Stimulated activated CD8-positive, alpha-beta memory T cell treated with anti-CD3 and anti-CD28 coated beads, Interleukin-15, amount 100 ng/mL, for 4 hours (primary cell): ENCODE data around the gene SLC25A3.
A peak's percentile ranks its signal among the peaks of the same experiment; 100 is the strongest.
"Not testable (repeated sequence)": the region's sequence is repeated elsewhere in the genome, so short reads cannot be mapped to it uniquely, and the experiment has no call there.

Source experiments
- DNase-seq, 2 donors: peaks; one replicate each; pipeline ENCODE4 v3.0.0-alpha.2; 2020; ENCODE audit warnings: low read depth in 2 of 2

Gene SLC25A3

DNA sequence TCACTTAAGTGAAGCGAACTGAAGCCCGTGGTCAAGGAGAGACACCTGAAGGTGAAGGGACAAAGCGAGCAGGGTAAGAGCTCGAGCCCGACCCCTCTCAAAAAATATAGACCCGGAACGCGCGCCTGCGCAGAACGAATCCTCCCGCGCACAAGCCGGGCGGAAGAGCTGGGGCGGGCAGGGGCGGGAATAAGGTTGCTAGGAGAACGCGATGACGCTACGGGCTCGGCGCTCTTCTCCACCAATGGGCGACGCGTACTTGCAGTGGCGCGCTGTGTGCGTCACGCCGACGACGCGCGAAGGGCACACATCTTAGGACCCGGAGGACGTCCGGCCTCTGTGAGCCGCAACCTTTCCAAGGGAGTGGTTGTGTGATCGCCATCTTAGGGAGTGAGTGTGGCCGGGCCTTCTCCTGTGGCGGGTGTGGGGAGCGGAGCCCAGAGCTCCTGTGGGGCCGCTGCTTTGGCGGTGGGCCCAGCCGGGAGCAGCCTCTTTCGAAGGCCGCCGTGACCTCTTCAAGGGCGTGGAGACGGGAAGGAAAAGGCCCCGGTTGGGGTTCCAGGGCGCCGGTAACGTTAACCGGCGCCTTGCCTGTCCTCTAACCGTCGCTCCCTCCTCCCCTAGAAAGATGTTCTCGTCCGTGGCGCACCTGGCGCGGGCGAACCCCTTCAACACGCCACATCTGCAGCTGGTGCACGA is at the start of gene SLC25A3:
Gene SLC25A3 (plus strand): TSS at position 336 of the 699 bp plus-strand sequence. CDS start 293 bp downstream, at position 629.
- peak; percentile 85 to 87 for DNase-seq

DNA sequence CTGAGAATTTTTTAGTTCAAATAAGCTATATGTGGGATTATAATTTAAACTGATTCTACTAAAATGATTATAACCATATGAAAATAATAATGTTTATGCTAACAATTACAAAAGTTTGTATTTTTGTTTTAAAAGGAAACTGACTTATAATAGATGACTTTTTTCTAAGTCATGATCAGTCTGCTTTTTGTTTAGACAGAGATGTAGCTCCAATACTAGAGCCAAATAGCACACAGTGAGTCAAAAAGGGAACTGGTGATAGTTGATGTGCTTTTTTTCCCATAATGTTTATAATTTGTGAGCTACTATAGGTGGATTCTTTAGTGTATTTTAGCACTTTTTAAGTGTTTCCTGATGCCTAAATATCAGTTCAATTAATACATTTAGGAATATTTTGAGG is 49.8 kb upstream of the SLC25A3 start:
- DNase-seq: no peak

DNA sequence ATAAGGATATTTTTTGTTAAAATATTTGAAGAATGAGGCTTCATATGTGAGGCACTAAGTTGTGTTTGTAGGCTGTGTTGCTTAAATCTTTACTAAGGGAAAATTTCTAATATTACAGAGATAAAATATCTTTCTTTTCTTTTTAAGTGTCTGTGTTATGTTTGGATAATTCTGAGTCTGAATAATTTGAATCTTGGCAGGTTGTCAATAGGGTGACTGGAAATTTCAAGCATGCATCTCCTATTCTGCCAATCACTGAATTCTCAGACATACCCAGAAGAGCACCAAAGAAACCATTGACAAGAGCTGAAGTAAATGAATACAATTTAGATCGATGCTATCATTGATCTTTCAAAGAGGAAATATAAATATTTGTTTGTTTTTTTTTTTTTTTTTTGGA is 48.7 kb upstream of the SLC25A3 start:
- DNase-seq: no peak

DNA sequence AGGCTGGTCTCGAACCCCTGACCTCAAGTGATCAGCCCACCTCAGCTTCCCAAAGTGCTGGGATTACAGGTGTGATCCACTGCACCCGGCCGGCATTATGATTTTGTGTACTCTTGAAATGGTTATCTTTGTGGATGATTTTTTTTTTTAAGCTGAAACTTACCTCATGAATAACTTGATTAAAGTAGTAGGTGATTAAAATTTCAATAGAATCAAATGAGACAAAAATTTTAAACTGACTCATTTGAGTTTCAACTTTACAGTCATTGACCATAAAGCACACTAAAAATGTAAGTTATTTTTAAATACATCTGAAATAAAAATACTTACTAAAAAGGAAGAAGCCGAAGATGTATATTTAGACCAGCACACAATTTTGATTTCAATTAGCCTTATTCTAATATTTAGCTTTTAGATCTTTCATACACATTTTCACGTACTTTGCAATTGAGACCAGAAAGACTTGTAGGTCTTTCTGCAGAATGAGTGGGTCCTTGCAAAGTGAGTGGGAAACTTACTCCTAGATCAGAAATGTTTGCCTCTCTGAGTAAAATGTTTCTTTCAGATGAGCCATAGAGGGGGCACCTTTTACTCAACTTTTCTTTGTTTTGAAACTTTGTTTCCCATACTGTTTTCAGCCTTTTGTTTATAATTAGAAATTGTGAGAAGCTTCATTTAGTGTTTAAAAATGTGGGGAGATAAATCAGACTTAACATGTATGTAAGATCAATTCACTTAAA is 43.9 kb upstream of the SLC25A3 start:
- no peak for DNase-seq

DNA sequence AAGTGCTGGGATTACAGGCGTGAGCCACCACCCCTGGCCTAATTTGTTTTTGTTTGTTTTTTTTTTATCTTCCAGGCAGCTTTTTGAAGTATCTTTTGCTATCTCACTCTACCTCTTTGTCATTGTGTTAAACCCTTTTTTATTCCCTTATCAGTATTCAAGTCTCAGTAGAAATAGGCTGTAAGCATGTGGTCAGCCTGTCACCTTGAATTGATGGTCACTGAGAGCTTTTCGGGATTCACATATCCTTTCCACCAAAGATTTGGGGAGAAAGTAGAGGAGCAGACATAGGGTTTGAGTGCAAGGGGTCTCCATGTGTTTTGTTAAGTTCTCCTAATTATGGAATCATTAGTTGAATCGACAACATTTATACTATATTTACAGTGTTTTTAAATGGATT is 41.7 kb upstream of the SLC25A3 start:
- no peak for DNase-seq

DNA sequence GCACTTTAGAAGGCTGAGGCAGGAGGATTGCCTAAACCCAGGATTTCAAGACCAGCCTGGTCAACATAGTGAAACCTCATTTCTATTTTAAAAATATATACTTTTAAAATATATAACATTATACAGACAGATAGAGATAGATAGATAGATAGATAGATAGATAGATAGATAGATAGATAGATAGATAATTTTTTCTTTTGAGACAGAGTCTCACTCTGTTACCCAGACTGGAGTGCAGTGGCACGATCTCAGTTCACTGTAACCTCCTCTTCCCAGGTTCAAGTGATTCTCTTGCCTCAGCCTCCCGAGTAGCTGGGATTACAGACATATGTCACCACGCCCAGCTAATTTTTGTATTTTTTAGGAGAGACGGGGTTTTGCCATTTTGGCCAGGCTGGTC is 35.4 kb upstream of the SLC25A3 start:
- not testable (repeated sequence) for DNase-seq

DNA sequence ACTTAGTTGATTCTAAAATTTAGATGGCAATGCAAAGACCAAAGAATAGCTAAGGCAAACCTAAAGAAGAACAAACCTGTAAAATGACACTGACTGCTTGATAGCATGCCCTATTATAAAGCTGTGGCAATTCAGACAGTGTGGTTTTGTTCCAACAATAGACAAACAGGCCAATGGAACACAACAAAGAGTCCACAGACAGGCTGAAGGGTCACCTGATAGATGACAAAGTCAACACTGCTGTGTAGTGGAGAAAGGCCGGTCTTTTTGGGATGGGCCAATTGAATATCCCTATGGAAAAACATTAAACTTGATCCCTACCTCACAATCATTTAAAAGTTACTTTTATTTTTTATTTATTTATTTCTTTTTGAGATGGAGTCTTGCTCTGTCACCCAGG is 33.8 kb upstream of the SLC25A3 start:
- DNase-seq: no peak

DNA sequence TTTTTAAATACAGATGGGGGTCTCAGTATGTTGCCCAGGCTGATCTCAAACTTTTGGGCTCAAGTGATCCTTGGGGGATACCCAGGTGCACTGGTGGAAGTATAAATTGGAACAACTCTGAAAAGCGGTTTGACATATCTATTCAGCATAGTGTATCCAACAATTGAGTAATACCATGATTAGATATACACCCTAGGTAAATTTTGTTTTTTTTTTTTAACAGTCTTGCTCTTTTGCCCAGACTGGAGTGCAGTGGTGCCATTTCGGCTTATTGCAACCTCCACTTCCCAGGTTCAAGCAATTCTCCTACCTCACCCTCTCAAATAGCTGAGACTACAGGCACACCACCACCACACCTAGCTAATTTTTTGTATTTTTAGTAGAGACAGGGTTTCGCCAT is 31.6 kb upstream of the SLC25A3 start:
- no peak for DNase-seq

DNA sequence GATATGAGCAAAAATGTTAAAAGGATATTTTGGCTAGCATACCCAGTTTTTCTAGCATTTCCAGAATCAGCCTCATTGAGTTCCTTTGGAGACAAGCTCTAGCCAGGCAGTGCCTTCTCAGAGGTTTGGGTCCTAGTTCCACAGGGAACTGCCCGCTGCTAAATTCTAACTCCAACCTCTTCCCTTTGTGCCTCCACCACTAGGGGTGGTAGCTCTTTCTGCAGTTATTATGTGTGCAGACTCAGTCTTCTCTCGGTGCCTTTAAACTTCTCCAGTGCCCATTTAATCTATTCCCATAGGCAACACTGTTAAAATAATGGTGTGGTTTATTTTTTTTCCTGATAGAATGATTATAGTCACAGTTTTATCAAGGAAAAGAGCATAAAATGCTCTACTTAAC is 21.5 kb upstream of the SLC25A3 start:
- DNase-seq: no peak

DNA sequence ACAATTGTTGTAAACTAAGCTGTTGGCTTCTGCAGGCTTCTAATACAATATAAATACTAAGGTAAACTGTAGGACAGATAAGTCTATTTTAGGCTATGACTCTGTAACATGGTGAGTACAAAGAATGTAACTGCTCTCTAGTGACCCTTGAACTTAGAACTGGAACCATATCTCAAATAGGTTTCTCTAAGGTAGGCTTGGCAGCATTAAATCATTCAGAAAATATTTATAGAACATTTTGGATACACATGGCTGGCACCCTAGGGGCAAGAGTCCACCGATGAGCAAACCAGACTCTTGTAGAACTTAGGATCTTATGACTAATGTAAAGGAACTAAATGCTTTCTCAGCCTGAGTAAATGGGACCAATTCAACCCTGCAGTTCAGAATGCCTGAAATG is 19.4 kb upstream of the SLC25A3 start:
- no peak for DNase-seq

DNA sequence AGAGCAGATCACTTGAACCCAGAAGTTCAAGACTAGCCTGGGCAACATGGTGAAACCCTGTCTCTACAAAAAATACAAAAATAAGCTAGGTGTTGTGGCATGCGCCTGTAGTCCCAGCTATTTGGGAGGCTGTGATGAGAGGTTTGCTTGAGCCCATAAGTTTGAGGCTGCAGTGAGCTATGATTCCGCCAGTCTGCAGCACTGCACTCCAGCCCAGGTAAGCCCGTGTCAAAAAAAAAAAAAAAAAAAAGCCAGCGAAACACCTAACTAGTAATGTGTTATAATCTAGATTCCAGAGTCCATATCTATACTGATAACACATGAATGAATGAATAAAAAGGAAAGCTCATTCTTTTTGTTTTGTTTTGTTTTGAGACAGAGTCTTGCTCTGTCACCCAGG is 18.5 kb upstream of the SLC25A3 start:
- DNase-seq: no peak

DNA sequence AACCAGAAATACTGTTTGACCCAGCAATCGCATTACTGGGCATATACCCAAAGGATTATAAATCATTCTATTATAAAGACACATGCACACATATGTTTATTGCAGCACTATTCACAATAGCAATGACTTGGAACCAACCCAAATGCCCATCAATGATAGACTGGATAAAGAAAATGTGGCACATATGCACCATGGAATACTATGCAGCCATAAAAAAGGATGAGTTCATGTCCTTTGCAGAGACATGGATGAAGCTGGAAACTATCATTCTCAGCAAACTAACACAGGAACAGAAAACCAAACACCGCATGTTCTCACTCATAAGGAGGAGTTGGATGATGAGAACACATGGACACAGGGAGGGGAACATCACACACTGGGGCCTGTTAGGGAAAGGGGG is 16.7 kb upstream of the SLC25A3 start:
- DNase-seq: not testable (repeated sequence)

DNA sequence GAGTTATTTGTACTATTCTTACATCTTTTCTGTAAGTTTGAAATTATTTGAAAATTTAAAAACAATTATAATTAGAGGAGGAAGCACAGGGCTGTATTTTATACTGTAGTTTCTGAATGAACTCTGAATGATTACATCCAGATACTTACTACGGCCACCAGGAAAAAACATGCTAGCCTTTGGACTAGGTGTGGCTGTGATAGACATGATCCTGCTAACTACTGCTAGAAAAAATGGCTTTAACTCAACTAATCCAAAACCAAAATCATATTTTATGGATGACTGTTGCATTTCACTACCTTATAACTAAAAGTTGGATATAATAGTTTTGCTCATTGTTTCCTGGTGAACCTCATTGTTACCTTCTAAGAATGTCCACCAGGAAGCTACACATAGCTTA is 15.1 kb upstream of the SLC25A3 start:
- DNase-seq: no peak

DNA sequence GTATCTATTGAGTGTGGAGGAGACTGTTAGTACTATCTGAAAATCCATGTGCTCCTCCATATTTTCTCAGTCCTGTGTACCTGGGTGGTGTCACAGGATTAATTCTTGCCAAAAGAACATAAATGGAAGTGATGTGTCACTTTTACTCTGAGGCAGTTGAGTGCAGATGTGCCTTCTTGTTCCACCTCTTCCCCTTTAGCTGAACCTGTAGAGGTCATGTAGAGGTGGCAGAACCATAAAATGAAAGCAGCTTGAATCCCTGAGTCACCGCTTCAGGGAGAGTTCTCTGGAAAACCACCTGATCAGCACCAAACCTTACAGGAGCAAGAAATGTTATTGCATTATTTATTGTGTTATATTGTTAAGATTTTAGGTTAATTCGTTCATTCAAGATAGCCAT is 14.7 kb upstream of the SLC25A3 start:
- DNase-seq: no peak

DNA sequence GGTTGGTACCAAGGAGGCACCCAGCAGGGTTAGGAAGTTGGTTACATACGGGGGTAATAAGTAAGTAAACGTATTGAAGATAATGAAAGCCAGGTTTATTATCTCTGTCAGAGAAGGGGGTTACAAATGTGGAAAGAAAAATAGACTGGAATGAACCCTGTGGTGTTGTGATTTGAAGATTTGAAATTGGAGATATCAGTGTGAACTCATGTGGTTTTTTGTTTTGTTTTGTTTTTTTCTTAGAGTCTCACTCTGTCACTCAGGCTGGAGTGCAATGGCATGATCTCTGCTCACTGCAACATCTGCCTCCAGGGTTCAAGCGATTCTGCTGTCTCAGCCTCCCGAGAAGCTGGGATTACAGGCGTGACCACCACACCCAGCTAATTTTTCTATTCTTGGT is 14.1 kb upstream of the SLC25A3 start:
- no peak for DNase-seq

DNA sequence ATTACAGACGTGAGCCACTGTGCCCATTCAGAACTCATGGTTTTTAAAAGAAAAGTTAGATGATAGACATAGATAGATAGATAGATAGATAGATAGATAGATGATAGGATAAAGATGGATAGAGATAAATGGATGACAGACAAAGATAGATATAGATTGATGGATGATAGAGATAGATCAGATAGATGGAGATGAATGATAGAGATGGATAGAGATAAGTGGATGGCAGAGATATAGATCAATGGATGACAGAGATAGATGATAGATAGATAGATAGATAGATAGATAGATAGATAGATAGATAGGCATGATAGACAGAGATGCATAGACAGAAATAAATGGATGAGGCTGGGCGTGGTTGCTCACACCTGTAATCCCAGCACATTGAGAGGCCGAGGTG is 13.7 kb upstream of the SLC25A3 start:
- no peak for DNase-seq

DNA sequence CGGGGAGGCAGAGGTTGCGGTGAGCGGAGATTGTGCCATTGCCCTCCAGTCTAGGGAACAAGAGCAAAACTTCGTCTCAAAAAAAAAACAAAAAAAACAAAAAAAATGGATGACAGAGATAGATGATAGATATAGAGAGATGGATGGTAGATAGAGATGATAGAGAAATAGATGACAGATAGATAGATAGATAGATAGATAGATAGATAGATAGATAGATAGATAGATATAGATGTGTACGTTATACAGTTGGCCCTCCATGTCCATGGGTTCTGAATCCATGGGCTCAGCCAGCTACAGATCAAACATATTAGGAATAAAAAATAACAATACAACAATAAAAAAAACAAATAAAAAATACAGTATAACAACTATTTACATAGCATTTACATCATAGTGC is 12.8 kb upstream of the SLC25A3 start:
- DNase-seq: no peak

DNA sequence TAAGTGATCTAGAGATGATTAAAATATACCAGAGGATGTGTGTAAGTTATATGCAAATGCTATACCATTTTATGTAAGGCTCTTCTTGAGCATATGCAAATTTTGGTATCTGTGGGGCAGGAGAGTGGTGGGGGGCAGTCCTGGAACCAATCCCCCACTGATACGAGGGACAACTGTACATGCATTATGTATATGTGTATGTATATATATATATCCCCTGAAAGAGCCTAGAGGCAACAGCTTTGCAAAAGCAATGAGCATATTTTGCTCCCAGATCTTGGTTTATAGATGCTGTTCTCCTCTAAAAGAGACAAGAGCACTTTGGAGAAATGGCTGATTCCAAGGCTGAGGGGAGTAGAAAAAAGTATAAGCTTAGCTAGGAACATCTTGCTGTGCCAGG is 12.4 kb upstream of the SLC25A3 start:
- DNase-seq: no peak

DNA sequence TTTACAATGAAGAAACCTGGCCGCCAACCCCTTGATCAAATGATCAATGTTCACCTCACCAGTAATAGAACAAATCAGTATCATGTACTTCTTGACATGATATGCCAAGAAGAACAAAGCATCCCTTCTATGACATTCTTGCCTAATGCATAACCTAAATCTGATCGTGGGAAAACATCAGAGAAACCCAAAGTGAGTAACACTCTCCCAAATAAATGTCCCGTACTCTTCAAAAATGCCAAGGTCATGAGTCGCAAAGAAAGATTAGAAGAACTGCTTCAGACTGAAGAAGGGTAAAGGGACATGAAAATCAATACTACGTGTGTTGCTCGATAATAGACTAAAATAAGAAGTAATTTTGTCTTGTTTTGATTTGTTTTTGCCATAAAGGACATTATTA is 11.4 kb upstream of the SLC25A3 start:
- DNase-seq: no peak

DNA sequence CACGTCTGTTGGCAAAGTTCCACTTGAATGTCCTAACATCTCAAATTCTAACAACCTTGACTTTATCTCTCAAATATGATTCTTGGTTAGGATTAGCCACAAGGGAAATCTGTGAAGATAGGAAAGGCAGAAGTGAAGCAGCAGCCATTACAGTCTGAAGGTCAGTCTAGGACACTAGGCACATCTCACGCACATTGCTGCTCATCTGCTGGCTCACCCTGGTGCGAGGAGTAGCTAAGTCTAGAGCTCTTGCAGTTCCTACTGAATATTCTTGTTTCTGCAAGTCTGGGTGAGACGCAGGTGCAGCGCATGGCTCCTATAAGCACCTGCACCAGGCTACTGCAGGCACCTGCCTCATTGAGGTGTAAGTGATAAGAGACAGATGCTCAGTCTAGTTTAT is 6.4 kb upstream of the SLC25A3 start:
- DNase-seq: no peak

DNA sequence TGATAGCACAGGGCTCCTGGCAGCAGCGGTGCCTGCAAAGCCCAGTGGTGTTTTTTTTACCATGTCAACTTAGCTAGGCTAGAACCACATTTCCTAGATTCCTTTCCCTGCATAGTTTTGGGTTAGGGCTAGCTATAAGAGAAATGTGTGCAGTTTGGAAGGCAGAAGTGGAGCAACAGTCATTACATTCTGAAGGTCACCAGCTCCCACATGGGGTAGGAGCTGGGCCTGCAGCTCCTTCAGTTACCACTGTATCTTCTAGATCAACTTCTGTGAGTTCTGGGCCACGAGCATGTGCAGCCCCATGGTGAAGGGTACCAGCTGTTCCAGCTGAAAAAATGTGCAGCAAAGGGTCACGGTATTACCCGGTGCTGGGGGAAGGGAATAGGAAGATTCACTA is 2.3 kb upstream of the SLC25A3 start:
- DNase-seq: no peak

DNA sequence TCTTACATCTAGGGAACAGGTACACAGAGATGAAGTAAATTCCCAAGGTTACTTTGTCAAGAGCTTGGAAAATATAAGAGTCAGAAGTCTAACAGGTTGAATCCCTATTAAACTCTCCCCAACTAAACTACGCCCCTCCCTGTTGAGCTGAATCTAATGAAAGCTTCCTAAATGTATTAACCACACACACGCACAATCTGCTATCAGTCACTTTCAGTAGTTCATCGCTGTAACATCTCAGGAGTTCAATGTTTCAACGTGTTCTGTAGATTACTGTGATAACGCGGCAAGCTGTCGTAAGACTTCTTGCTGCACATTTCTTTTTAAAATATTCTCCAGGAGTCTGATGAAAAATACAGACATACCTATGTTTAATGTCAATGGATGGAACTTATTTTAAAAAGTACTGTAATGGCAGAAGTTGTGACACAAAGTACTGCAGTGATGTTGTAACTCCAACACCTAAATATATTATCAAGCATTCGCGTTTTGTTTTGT is 612 bp upstream of the SLC25A3 start:
- DNase-seq: no peak

DNA sequence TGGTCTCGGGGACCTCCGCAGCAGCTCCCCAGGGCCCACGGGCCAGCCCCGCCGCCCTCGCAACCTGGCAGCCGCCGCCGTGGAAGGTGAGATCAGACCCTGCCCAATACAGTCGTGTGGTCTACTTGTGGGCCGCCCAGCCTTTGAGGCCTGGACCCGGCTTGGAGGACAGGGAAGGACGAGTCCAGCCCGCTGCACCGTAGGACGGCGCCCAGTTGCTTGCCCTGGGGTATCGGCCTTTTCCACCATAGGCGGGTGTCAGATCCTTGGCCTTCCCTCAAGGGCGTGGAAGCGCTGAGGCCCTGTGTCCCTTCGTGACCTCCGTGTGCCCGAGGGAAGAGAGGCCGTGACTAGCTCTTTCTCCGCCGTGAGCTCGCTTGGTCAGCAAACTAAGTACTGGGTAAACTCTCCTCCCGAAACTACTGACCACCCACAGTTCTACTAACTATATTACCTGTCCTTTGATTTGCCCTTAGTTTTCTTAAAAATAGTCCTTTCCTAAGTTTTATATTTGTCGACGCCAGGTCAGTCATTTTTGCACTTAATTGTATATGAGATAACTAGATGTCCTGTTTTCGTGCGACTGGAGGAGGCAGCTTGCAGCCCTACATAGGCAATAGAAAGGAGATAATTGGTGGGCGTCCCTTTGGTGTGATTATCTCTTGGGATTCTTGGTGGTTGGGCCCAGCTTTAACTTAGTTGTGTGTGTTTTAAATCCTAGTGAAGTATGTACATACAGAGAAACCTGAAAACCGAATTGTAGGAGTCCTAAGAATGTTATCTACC is 757 bp downstream of the SLC25A3 start:
- no peak for DNase-seq
